Loucy (cell line): Measurements from ENCODE around the gene WNK2.

ENCODE experiments used
- H2AFZ ChIP-seq: fragments of 200-600 bp; sonication (generic); 2 replicates; pipeline ENCODE4 v1.6.0; 2016; ENCODE audit warnings: antibody characterized with exemption, mild to moderate bottlenecking, low read length, moderate library complexity
- H3F3A ChIP-seq: fragments of 200-600 bp; 2 replicates; pipeline ENCODE4 v1.6.0; 2016; ENCODE audit warnings: antibody characterized with exemption, low read depth, mild to moderate bottlenecking
- H3K27me3 ChIP-seq: fragments of 200-600 bp; sonication (generic); 2 replicates; pipeline ENCODE4 v1.6.1; 2014; ENCODE audit warnings: low read length, mild to moderate bottlenecking; ENCODE audit not compliant: insufficient read depth, poor library complexity, severe bottlenecking
- H3K36me3 ChIP-seq: fragments of 200-600 bp; sonication (generic); 2 replicates; pipeline ENCODE4 v1.6.1; 2016; ENCODE audit warnings: low read length; ENCODE audit not compliant: insufficient read depth
- H3K4me1 ChIP-seq: fragments of 200-600 bp; sonication (generic); 2 replicates; pipeline ENCODE4 v1.5.1; 2014; ENCODE audit warnings: low read length, mild to moderate bottlenecking; ENCODE audit not compliant: insufficient read depth, poor library complexity, severe bottlenecking
- H3K4me2 ChIP-seq: fragments of 200-600 bp; sonication (generic); 2 replicates; pipeline ENCODE4 v1.6.0; 2014; ENCODE audit warnings: antibody characterized with exemption, low read length, low read depth, mild to moderate bottlenecking; ENCODE audit not compliant: poor library complexity, severe bottlenecking
- H3K4me3 ChIP-seq: fragments of 200-600 bp; sonication (generic); 2 replicates; pipeline ENCODE4 v1.5.1; 2014; ENCODE audit warnings: low read length, mild to moderate bottlenecking, mixed read lengths; ENCODE audit not compliant: poor library complexity, severe bottlenecking
- H3K79me2 ChIP-seq: fragments of 200-600 bp; sonication (generic); 2 replicates; pipeline ENCODE4 v1.6.1; 2014; ENCODE audit warnings: low read length; ENCODE audit not compliant: insufficient read depth
- H3K9ac ChIP-seq: fragments of 200-600 bp; sonication (generic); 2 replicates; pipeline ENCODE4 v1.6.0; 2014; ENCODE audit warnings: mild to moderate bottlenecking, low read depth, low read length, moderate library complexity; ENCODE audit not compliant: poor library complexity, severe bottlenecking
- H3K9me2 ChIP-seq: fragments of 200-600 bp; sonication (generic); replicated peaks from 2 replicates; pipeline ENCODE4 v1.6.1; 2016; ENCODE audit warnings: low read depth, low read length, mixed read lengths
- H3K9me3 ChIP-seq: fragments of 200-600 bp; sonication (generic); 2 replicates; pipeline ENCODE4 v1.6.1; 2014; ENCODE audit warnings: mild to moderate bottlenecking, antibody characterized with exemption, low read length, low read depth; ENCODE audit not compliant: insufficient read depth
- H4K20me1 ChIP-seq: fragments of 200-600 bp; sonication (generic); 2 replicates; pipeline ENCODE4 v1.6.0; 2014; ENCODE audit warnings: antibody characterized with exemption, low read length, mild to moderate bottlenecking; ENCODE audit not compliant: insufficient read depth, poor library complexity, severe bottlenecking
- CTCF ChIP-seq: fragments of 200-600 bp; sonication (generic); conservative IDR thresholded peaks from 2 replicates; pipeline ENCODE4 v1.5.1; 2014; ENCODE audit warnings: mild to moderate bottlenecking, antibody characterized with exemption, low read length
- EZH2phosphoT487 ChIP-seq: fragments of 200-600 bp; IDR thresholded peaks from 2 replicates; pipeline ENCODE4 v1.6.1; 2018; ENCODE audit warnings: antibody characterized with exemption, mild to moderate bottlenecking, moderate library complexity, borderline replicate concordance

Gene WNK2

DNA sequence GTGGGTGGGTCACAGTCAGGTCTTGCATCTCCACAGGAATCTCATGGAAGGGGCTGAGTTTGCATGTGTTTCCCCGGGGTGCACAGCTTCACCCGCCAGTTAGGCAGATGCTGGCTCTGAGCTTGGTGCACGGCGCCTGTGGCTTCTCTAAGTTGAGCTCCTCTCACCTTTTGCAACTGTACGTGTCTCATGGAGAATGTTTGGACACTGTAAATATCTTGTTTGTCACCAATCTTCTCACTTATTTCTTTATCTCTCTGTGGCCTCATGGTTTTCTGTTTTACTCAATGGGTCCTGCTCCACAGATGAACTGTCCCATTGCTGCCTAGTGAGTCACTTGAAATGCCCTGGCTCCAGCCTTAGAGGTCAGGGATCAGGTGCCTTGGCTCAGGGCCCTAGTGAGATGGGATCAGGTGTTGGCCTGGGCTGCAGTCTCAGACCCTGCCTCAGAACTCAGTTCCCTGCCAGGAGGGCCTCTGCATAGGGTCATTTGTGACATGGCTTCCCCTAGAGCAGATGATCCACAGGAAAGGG is 61.6 kb downstream of the WNK2 start:
- Histone ChIP-seq H3K9me3 (no peaks in the 10 kb centered on the region), H2AFZ (no peak overlapping the region), H3K79me2 (no peaks in the 10 kb centered on the region), H3K4me3 (no peak overlapping the region), H3F3A (no peaks in the 10 kb centered on the region), H3K9ac (no peak overlapping the region), H3K4me2 (no peak overlapping the region), H3K4me1 (no peaks in the 10 kb centered on the region), H3K9me2 (no peaks in the 10 kb centered on the region), H3K27me3 (no peaks in the 10 kb centered on the region), H4K20me1 (no peaks in the 10 kb centered on the region), H3K36me3 (no peaks in the 10 kb centered on the region)
- no peak for TF ChIP-seq EZH2phosphoT487
- TF ChIP-seq CTCF = no peak

DNA sequence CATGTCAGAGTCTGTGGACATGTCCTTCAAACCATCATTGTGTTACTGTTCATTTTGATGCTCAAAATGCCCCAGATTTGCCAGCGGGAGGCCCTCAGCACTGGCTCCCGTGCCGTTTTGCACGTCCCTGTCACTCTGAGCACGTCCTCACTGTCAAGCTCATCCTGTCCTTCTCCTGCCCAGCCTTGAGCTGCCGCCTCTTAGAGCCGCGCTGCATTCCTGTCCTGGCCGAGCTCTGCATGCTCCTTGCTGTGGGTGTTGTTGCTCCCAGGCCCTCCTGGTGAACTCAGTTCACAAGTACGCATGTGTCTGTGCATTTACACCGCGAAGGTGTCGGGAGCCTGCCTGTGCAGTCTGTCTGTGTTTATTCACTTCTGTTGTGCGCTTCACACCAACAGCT is 62.2 kb downstream of the WNK2 start:
- Histone ChIP-seq H3F3A (no peaks in the 10 kb centered on the region), H3K9me3 (no peaks in the 10 kb centered on the region), H3K9ac (no peak overlapping the region), H3K4me3 (no peak overlapping the region), H3K9me2 (no peaks in the 10 kb centered on the region), H3K4me1 (no peaks in the 10 kb centered on the region), H3K36me3 (no peaks in the 10 kb centered on the region), H3K27me3 (no peaks in the 10 kb centered on the region), H3K4me2 (no peak overlapping the region), H3K79me2 (no peaks in the 10 kb centered on the region), H2AFZ (no peak overlapping the region), H4K20me1 (no peaks in the 10 kb centered on the region)
- TF ChIP-seq EZH2phosphoT487 (no peak), CTCF (no peak)

GRCh38 chr9:93246526-93246925 is 62.6 kb downstream of the WNK2 start:
- Histone ChIP-seq H3K4me3 (no peak overlapping the region), H3K4me2 (no peak overlapping the region), H3K9me3 (no peaks in the 10 kb centered on the region), H4K20me1 (no peaks in the 10 kb centered on the region), H3K36me3 (no peaks in the 10 kb centered on the region), H3K4me1 (no peaks in the 10 kb centered on the region), H2AFZ (no peak overlapping the region), H3K9me2 (no peaks in the 10 kb centered on the region), H3F3A (no peaks in the 10 kb centered on the region), H3K27me3 (no peaks in the 10 kb centered on the region), H3K79me2 (no peaks in the 10 kb centered on the region), H3K9ac (no peak overlapping the region)
- TF ChIP-seq CTCF (no peak), EZH2phosphoT487 (no peak)
